Cardiac fibroblast (primary cell): ENCODE data around the gene NUDT15.

Experiments
- DNase-seq, 2 donors: peaks; one replicate each; pipeline versions ENCODE4 v3.0.0 to v3.0.0-alpha.2; 2010; ENCODE audit warnings: low read depth in 2 of 2
- H3K4me3 ChIP-seq, 2 donors: replicated peaks in 1 of 2; 1 replicate in 1 of 2; 2 replicates in 1 of 2; pipeline ENCODE4 v1.5.1; 2011; ENCODE audit warnings: low read depth in 2 of 2, low read length in 2 of 2, mild to moderate bottlenecking in 2 of 2, moderate library complexity in 1 of 2
- CTCF ChIP-seq: IDR thresholded peaks from one replicate; pipeline ENCODE4 v1.5.1; 2011; ENCODE audit warnings: low read depth, mild to moderate bottlenecking, low read length, inconsistent platforms

NUDT15 gene

GRCh38 chr13:48066310-48066989 is 28.9 kb downstream of the NUDT15 start:
- TF ChIP-seq CTCF = no peak
- peak; percentile 2 to 46 for DNase-seq
- H3K4me3 ChIP-seq = no peak overlapping the region

GRCh38 chr13:48068036-48068435 is 30.5 kb downstream of the NUDT15 start:
- no peak overlapping the region for H3K4me3 ChIP-seq
- no peak for TF ChIP-seq CTCF
- no peak for DNase-seq

GRCh38 chr13:48068952-48069351 is 31.4 kb downstream of the NUDT15 start:
- TF ChIP-seq CTCF = no peak

GRCh38 chr13:48069573-48069972 is 32.0 kb downstream of the NUDT15 start:
- no peak for DNase-seq

More at GRCh38 chr13:48068952-48069351, 31.4 kb downstream of the NUDT15 start:
- no peak overlapping the region for H3K4me3 ChIP-seq
- DNase-seq = no peak

GRCh38 chr13:48070942-48071341 is 33.4 kb downstream of the NUDT15 start:
- no peak overlapping the region for H3K4me3 ChIP-seq
- TF ChIP-seq CTCF = no peak
- no peak for DNase-seq

More at GRCh38 chr13:48069573-48069972, 32.0 kb downstream of the NUDT15 start:
- H3K4me3 ChIP-seq = no peak overlapping the region
- no peak for TF ChIP-seq CTCF

GRCh38 chr13:48072304-48072703 is 34.8 kb downstream of the NUDT15 start:
- no peak for TF ChIP-seq CTCF

GRCh38 chr13:48072787-48073186 is 35.3 kb downstream of the NUDT15 start:
- no peak for DNase-seq
- no peak overlapping the region for H3K4me3 ChIP-seq
- no peak for TF ChIP-seq CTCF

More at GRCh38 chr13:48072304-48072703, 34.8 kb downstream of the NUDT15 start:
- no peak overlapping the region for H3K4me3 ChIP-seq
- DNase-seq = peak in 1 of 2 donors; percentile 46
